ENCODE measurements around the gene PRKCH.

The PRKCH gene

GRCh38 chr14:61482348-61483206 lies 161.2 kb downstream of the PRKCH start:
- Histone ChIP-seq H3K27me3 (ENCODE audit: low read length) (no peaks in the 10 kb centered on the region), H4K20me1 (ENCODE audit: low read depth, low read length) (no peaks in the 10 kb centered on the region), H3K9ac (ENCODE audit: low read length) (no peak overlapping the region), H3K4me3 (ENCODE audit: insufficient read depth, low read length, poor library complexity, severe bottlenecking) (no peak overlapping the region), H3K9me3 (ENCODE audit: insufficient read depth, low read length) (no peaks in the 10 kb centered on the region), H3K27ac (ENCODE audit: low read depth, low read length) (no peak overlapping the region), H3F3A (ENCODE audit: insufficient read depth) (peaks cover 19% of the 10 kb centered on the region), H3K4me2 (ENCODE audit: low read depth, low read length, poor library complexity, severe bottlenecking) (no peak overlapping the region), H3K79me2 (ENCODE audit: insufficient read depth, low read length) (no peaks in the 10 kb centered on the region), H3K36me3 (ENCODE audit: low read length) (no peaks in the 10 kb centered on the region), H2AFZ (ENCODE audit: low read depth, low read length, severe bottlenecking) (no peak overlapping the region), H3K9me2 (replicated peaks; ENCODE audit: insufficient read depth, low read length) (no peaks in the 10 kb centered on the region)
- TF ChIP-seq, protein P1, sequence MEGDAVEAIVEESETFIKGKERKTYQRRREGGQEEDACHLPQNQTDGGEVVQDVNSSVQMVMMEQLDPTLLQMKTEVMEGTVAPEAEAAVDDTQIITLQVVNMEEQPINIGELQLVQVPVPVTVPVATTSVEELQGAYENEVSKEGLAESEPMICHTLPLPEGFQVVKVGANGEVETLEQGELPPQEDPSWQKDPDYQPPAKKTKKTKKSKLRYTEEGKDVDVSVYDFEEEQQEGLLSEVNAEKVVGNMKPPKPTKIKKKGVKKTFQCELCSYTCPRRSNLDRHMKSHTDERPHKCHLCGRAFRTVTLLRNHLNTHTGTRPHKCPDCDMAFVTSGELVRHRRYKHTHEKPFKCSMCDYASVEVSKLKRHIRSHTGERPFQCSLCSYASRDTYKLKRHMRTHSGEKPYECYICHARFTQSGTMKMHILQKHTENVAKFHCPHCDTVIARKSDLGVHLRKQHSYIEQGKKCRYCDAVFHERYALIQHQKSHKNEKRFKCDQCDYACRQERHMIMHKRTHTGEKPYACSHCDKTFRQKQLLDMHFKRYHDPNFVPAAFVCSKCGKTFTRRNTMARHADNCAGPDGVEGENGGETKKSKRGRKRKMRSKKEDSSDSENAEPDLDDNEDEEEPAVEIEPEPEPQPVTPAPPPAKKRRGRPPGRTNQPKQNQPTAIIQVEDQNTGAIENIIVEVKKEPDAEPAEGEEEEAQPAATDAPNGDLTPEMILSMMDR (IDR thresholded peaks at IDR 0.05; ENCODE audit: insufficient read depth, low read length, poor library complexity, severe bottlenecking): no peak

DNA sequence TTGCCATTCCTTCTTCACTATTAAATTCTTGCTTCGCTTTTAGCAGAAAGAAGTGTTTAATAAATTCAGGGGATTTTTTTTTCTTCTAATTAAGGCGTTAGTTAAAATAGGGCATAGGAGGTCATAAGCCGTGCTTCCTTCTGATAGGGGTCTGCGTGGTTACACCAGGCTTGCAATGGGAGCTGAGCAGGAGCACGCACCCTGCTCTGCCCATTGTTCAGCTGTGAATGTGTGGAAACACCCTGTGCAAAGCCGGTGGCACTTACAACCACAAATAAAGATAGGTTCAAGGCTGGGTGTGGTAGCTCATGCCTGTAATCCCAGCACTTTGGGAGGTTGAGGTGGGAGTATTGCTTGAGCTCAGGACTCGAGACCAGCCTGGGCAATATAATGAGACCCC lies 162.1 kb downstream of the PRKCH start:
- Histone ChIP-seq H3K4me2 (ENCODE audit: low read depth, low read length, poor library complexity, severe bottlenecking) (no peak overlapping the region), H3K9ac (ENCODE audit: low read length) (no peak overlapping the region), H3K79me2 (ENCODE audit: insufficient read depth, low read length) (no peaks in the 10 kb centered on the region), H3K27me3 (ENCODE audit: low read length) (no peaks in the 10 kb centered on the region), H4K20me1 (ENCODE audit: low read depth, low read length) (no peaks in the 10 kb centered on the region), H3K36me3 (ENCODE audit: low read length) (no peaks in the 10 kb centered on the region), H3F3A (ENCODE audit: insufficient read depth) (peaks cover 10% of the 10 kb centered on the region; the same call in 1 of the 2 replicates), H3K9me2 (replicated peaks; ENCODE audit: insufficient read depth, low read length) (no peaks in the 10 kb centered on the region), H3K9me3 (ENCODE audit: insufficient read depth, low read length) (no peaks in the 10 kb centered on the region), H2AFZ (ENCODE audit: low read depth, low read length, severe bottlenecking) (no peak overlapping the region), H3K4me3 (ENCODE audit: insufficient read depth, low read length, poor library complexity, severe bottlenecking) (no peak overlapping the region), H3K27ac (ENCODE audit: low read depth, low read length) (no peak overlapping the region)
- TF ChIP-seq EZH2phosphoT487 (conservative IDR thresholded peaks at IDR 0.05; ENCODE audit: low read length): no peak
- TF ChIP-seq, protein P1 (IDR thresholded peaks at IDR 0.05; ENCODE audit: insufficient read depth, low read length, poor library complexity, severe bottlenecking): no peak

DNA sequence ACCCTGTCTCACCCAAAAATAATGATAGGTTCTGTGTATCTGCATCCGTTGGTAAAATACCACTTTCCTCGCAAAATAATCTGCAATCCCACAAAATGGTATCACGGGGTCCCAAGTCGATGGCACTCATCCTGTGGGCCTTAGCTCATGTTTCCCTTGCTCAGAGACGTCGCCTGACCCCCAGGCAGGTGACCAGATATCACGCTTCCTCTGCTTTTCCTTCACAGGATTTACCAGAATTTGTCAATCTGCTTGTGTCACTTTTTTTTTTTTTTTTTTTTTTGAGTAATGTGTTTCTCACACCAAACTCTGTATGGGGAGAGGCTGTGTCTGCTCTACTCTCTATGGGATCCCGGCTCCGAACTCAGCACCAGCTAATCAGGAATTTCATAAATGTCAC lies 162.7 kb downstream of the PRKCH start:
- Histone ChIP-seq H3K9ac (ENCODE audit: low read length) (no peak overlapping the region), H4K20me1 (ENCODE audit: low read depth, low read length) (no peaks in the 10 kb centered on the region), H3K27ac (ENCODE audit: low read depth, low read length) (no peak overlapping the region), H3K36me3 (ENCODE audit: low read length) (no peaks in the 10 kb centered on the region), H3K79me2 (ENCODE audit: insufficient read depth, low read length) (no peaks in the 10 kb centered on the region), H3K4me2 (ENCODE audit: low read depth, low read length, poor library complexity, severe bottlenecking) (no peak overlapping the region), H3K27me3 (ENCODE audit: low read length) (no peaks in the 10 kb centered on the region), H2AFZ (ENCODE audit: low read depth, low read length, severe bottlenecking) (no peak overlapping the region), H3K4me3 (ENCODE audit: insufficient read depth, low read length, poor library complexity, severe bottlenecking) (no peak overlapping the region), H3K9me3 (ENCODE audit: insufficient read depth, low read length) (no peaks in the 10 kb centered on the region), H3K9me2 (replicated peaks; ENCODE audit: insufficient read depth, low read length) (no peaks in the 10 kb centered on the region), H3F3A (ENCODE audit: insufficient read depth) (peaks cover 4% of the 10 kb centered on the region; the same call in 1 of the 2 replicates)
- no peak for TF ChIP-seq EZH2phosphoT487 (conservative IDR thresholded peaks at IDR 0.05; ENCODE audit: low read length)
- TF ChIP-seq, protein P1 (IDR thresholded peaks at IDR 0.05; ENCODE audit: insufficient read depth, low read length, poor library complexity, severe bottlenecking): no peak

All from SU-DHL-6 (cell line).